ENCODE data around the gene KRTAP1-3.
"Not testable (repeated sequence)": the region's sequence is repeated elsewhere in the genome, so short reads cannot be mapped to it uniquely, and the experiment has no call there.

Gene KRTAP1-3

GRCh38 chr17:41054025-41054424, 19.4 kb upstream of the KRTAP1-3 start:
- no peak for DNase-seq

GRCh38 chr17:41052566-41052965, 17.9 kb upstream of the KRTAP1-3 start:
- DNase-seq, result no peak

- no peak for DNase-seq
These were observed 14.4 kb upstream of the KRTAP1-3 start for GRCh38 chr17:41049110-41049509.

- no peak for DNase-seq
These were observed 13.8 kb upstream of the KRTAP1-3 start for GRCh38 chr17:41048441-41048840.

GRCh38 chr17:41046735-41047465, 12.2 kb upstream of the KRTAP1-3 start, which contains the start of gene KRTAP2-1:
Gene KRTAP2-1, minus strand, starts transcription at chr17:41047316. Its CDS starts 49 bp downstream, at chr17:41047267.
- not testable (repeated sequence) for DNase-seq

GRCh38 chr17:41042953-41043352, 8.3 kb upstream of the KRTAP1-3 start:
- DNase-seq, result no peak

GRCh38 chr17:41040783-41041571, 6.3 kb upstream of the KRTAP1-3 start, which contains the start of gene KRTAP1-1:
Gene KRTAP1-1, minus strand, starts transcription at chr17:41041450. Its CDS starts 53 bp downstream, at chr17:41041397.
- DNase-seq, result not testable (repeated sequence)

GRCh38 chr17:41037853-41038350, 3.2 kb upstream of the KRTAP1-3 start:
- no peak for DNase-seq

- DNase-seq, result no peak
These were observed 4.9 kb downstream of the KRTAP1-3 start, which contains the start of gene KRTAP1-4 for GRCh38 chr17:41029633-41030245. Gene KRTAP1-4, minus strand, starts transcription at chr17:41030195. Its CDS starts 117 bp downstream, at chr17:41030078.

GRCh38 chr17:41026715-41027471, 7.8 kb downstream of the KRTAP1-3 start, which contains the start of gene KRTAP1-5:
Gene KRTAP1-5, minus strand, starts transcription at chr17:41027208. Its CDS starts 53 bp downstream, at chr17:41027155.
- DNase-seq, result no peak

- DNase-seq, result no peak
These were observed 10.0 kb downstream of the KRTAP1-3 start for GRCh38 chr17:41024697-41025096.

- no peak for DNase-seq
These were observed 14.3 kb downstream of the KRTAP1-3 start for GRCh38 chr17:41020336-41020735.

GRCh38 chr17:41019415-41019814, 15.3 kb downstream of the KRTAP1-3 start:
- no peak for DNase-seq

GRCh38 chr17:41018541-41018940, 16.1 kb downstream of the KRTAP1-3 start:
- DNase-seq, result peak in 1 of 2 donors; percentile 4

GRCh38 chr17:41016578-41017215, 18.0 kb downstream of the KRTAP1-3 start:
- no peak for DNase-seq

- no peak for DNase-seq
These were observed 19.2 kb downstream of the KRTAP1-3 start for GRCh38 chr17:41015454-41015853.

- DNase-seq, result no peak
These were observed 21.1 kb downstream of the KRTAP1-3 start for GRCh38 chr17:41013606-41014005.

- DNase-seq, result no peak
These were observed 21.5 kb downstream of the KRTAP1-3 start for GRCh38 chr17:41013181-41013580.

- no peak for DNase-seq
These were observed 22.2 kb downstream of the KRTAP1-3 start for GRCh38 chr17:41012326-41013120.

GRCh38 chr17:41010441-41010840, 24.2 kb downstream of the KRTAP1-3 start:
- DNase-seq, result no peak

- no peak for DNase-seq
These were observed 24.7 kb downstream of the KRTAP1-3 start for GRCh38 chr17:41009936-41010335.

Data from inflammatory macrophage (primary cell).